ENCODE data around the gene YWHAE. TPM values are rescaled to one million over a fixed set of nuclear protein-coding genes. Genes with fewer than 3 reads are reported as not detected.

The YWHAE gene
- total RNA-seq, 1 experiment from 2014 or later: 591 TPM

Other genes starting within 250 kb of the YWHAE start
- gene ABR, start 220.2 kb downstream of the YWHAE start, total RNA-seq (2014; rRNA removed; shearing (Covaris generic)): 31.7 and 47.3 TPM in 2 replicates
- not detected in 2 replicates for gene BHLHA9, start 129.8 kb downstream of the YWHAE start, total RNA-seq (2014; rRNA removed; shearing (Covaris generic))
- not detected in 2 replicates for gene TRARG1, start 120.6 kb downstream of the YWHAE start, total RNA-seq (2014; rRNA removed; shearing (Covaris generic))
- gene CRK, start 56.0 kb upstream of the YWHAE start, total RNA-seq (2014; rRNA removed; shearing (Covaris generic)): 39.0 and 59.6 TPM in 2 replicates
- gene MYO1C, start 92.5 kb upstream of the YWHAE start, total RNA-seq (2014; rRNA removed; shearing (Covaris generic)): 43.9 and 80.5 TPM in 2 replicates
- 28.1 and 81.9 TPM in 2 replicates for gene INPP5K, start 116.4 kb upstream of the YWHAE start, total RNA-seq (2014; rRNA removed; shearing (Covaris generic))
- gene PITPNA, start 162.6 kb upstream of the YWHAE start, total RNA-seq (2014; rRNA removed; shearing (Covaris generic)): 11.8 and 22.4 TPM in 2 replicates
- 2.4 and 3.7 TPM in 2 replicates for gene SLC43A2, start 228.6 kb upstream of the YWHAE start, total RNA-seq (2014; rRNA removed; shearing (Covaris generic))
- gene SCARF1, start 245.5 kb upstream of the YWHAE start, total RNA-seq (2014; rRNA removed; shearing (Covaris generic)): 0.47 TPM in 1 of 2 replicates, not detected in the other
- gene RILP, start 249.6 kb upstream of the YWHAE start, total RNA-seq (2014; rRNA removed; shearing (Covaris generic)): 1.7 and 3.1 TPM in 2 replicates